ENCODE results near the gene CCDC127. TPM values are rescaled to one million over a fixed set of nuclear protein-coding genes. Genes with fewer than 3 reads are reported as not detected.

CCDC127 gene
- total RNA-seq, 2 experiments from 2014 or later: 5.3 to 6.8 TPM

DNA sequence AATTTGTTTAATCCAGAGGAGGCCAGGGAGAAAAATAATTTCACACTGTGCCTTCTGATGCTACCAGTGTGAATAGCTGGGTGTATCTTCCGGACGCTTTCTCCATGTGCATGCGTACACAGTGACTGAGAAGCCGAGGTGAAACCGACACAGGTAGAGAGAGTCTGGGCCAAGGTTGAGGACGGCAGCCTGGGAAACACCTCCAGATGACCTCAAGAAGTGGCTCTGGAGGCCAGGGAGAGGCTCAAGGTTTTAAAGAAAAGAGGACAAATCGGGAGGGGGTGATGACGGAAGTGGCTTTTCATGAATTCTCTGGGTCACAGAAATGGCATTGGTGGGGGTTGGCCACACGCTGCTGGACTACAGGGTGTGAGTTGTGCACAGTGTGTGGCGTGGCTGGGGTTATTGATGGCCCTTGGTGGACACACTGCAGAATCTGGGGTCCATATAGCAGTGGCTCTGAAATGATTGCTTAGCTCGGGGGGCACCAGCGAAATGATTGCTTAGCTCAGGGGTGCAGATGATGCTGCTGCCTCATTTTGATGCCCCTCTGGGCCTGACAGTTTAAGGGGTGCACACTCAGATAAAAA is 60.7 kb downstream of the CCDC127 start:
- H3K27ac Mint-ChIP-seq: no peak overlapping the region
- H3K36me3 Mint-ChIP-seq (ENCODE audit: low read depth): no peaks in the 10 kb centered on the region
- DNase-seq: no peak
- H3K27me3 Mint-ChIP-seq (ENCODE audit: low read depth): peaks cover 3% of the 10 kb centered on the region
- POLR2A ChIA-PET: no interaction called here
- no peaks in the 10 kb centered on the region for H3K4me1 Mint-ChIP-seq (ENCODE audit: low read depth)
- CTCF ChIA-PET: no interaction called here
- H3K4me3 Mint-ChIP-seq: no peak overlapping the region
- no peaks in the 10 kb centered on the region for H3K9me3 Mint-ChIP-seq (ENCODE audit: insufficient read depth)
- ATAC-seq: no peak

DNA sequence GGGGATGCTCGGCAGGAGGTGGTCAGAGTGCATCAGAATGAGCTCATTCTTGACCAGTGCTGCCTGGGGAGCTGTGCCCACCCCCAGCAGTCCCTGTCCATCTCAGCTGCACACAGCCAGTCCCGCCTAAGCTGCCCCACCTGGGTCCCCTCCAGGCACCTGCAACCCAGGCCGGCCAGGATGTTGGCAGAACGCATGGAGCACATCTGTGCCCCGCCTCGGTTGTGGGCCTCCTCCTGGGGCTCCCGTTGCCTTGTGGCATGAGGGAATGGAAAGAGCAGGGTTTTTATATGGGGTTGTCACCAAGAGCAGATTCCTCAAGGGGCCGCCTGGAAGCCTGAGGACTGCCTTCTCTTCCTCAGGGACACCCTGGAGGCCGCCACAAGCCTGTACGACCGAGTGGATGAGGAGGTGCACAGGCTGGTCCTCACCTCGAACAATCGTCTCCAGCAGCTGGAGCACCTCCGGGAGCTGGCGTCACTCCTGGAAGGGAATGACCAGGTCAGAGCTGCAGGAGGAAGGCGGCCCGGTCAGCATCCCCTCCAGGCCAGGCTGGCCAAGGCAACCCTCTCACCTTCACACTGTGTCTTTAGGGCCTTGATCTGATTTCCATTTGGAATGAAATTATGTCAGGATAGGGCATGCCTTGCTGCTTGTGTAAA is 61.4 kb downstream of the CCDC127 start:
- Mint-ChIP-seq H3K9me3 (ENCODE audit: insufficient read depth) (no peaks in the 10 kb centered on the region), H3K27ac (no peak overlapping the region), H3K36me3 (ENCODE audit: low read depth) (no peaks in the 10 kb centered on the region), H3K27me3 (ENCODE audit: low read depth) (peaks cover 3% of the 10 kb centered on the region), H3K4me1 (ENCODE audit: low read depth) (no peaks in the 10 kb centered on the region), H3K4me3 (no peak overlapping the region)
- ATAC-seq (no peak), DNase-seq (no peak)
- ChIA-PET CTCF (no interaction called here), POLR2A (no interaction called here)

DNA sequence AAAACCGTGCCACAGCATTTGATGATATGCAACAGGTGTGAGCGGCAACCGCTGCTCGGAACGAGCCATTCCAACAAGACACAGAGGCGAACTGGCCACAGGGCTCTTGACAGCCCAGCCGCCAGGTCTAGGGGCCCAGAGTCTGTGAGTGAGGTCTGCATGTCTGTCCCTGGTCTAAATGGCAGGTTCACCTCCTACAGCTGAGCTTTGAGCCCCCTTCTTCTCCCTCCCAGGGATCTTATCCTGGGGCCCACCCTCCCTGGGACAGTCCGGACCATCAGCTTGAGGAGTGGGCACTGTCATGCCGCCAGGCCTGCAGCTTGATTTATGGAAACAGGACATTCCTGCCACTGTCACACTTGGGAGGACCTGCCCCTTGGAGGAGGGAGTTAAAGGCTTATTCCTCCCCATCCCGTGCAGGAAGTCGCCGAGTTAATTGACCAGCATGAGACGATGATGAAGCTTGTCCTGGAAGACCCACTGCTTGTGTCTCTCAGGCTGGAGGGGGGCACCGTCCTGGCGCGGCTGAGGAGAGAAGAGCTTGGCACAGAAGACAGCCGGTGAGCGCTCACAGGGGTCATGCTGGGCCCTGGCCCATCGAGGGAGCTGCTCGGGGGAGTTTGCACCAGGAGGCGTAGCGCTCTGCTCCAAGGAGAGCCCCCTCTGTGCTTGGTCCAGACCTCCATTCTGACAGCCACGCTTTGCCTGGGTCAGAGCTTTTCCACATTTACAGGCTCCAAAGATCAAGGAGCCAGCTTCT is 62.1 kb downstream of the CCDC127 start:
- H3K9me3 Mint-ChIP-seq (ENCODE audit: insufficient read depth): no peaks in the 10 kb centered on the region
- ATAC-seq (no peak), DNase-seq (peak; percentile 17)
- H3K4me1 Mint-ChIP-seq (ENCODE audit: low read depth): no peaks in the 10 kb centered on the region
- no peaks in the 10 kb centered on the region for H3K36me3 Mint-ChIP-seq (ENCODE audit: low read depth)
- POLR2A ChIA-PET: no interaction called here
- CTCF ChIA-PET: no interaction called here
- H3K27me3 Mint-ChIP-seq (ENCODE audit: low read depth): peaks cover 3% of the 10 kb centered on the region
- H3K27ac Mint-ChIP-seq: no peak overlapping the region
- H3K4me3 Mint-ChIP-seq: no peak overlapping the region

DNA sequence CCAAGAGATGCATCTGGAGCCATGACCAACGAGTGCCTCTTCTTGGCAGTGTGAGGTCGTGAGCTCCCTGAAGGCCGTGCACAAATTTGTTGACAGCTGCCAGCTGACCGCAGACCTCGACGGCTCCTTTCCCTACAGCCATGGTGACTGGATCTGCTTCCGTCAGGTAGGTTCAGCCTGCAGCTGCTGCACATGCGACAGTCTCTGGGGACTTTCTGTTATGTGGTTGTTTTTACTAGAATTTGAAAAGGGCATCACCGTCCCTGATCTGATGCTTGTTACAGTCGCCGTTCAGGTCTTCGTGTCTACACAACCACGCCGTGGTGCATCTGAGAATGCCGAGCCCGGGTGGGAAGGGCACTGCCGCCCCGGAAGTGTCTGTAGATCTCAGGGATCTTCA is 63.1 kb downstream of the CCDC127 start:
- POLR2A ChIA-PET: no interaction called here
- ATAC-seq: no peak

DNA sequence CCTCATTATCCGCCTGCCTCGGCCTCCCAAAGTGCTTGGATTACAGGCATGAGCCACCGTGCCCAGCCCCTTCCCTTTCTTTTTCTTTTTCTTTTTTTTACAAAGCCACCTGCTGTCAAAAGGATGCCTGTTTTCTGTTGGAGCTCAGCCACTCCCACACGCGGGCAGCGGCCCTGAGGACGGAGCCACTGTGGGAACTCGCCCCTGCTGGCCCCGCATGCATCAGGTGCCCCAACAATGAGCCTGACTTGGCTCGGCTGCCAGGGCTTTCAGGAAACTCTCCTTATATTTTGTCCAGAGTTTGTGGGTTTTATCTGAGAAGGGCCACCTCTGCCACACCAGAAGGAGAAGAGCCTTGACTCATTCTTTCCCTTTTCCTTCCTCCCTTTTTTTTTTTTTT is 63.7 kb downstream of the CCDC127 start:
- ATAC-seq (no peak), DNase-seq (no peak)
- peaks cover 5% of the 10 kb centered on the region for H3K27me3 Mint-ChIP-seq (ENCODE audit: low read depth)
- no peaks in the 10 kb centered on the region for H3K36me3 Mint-ChIP-seq (ENCODE audit: low read depth)
- H3K27ac Mint-ChIP-seq: no peak overlapping the region
- no peaks in the 10 kb centered on the region for H3K4me1 Mint-ChIP-seq (ENCODE audit: low read depth)
- POLR2A ChIA-PET: no interaction called here
- no peak overlapping the region for H3K4me3 Mint-ChIP-seq
- H3K9me3 Mint-ChIP-seq (ENCODE audit: insufficient read depth): no peaks in the 10 kb centered on the region
- CTCF ChIA-PET: no interaction called here

More for the DNA sequence above, 63.1 kb downstream of the CCDC127 start:
- H3K9me3 Mint-ChIP-seq (ENCODE audit: insufficient read depth): no peaks in the 10 kb centered on the region
- DNase-seq: no peak
- no peak overlapping the region for H3K4me3 Mint-ChIP-seq
- H3K36me3 Mint-ChIP-seq (ENCODE audit: low read depth): no peaks in the 10 kb centered on the region
- H3K4me1 Mint-ChIP-seq (ENCODE audit: low read depth): no peaks in the 10 kb centered on the region
- H3K27me3 Mint-ChIP-seq (ENCODE audit: low read depth): peaks cover 5% of the 10 kb centered on the region
- no peak overlapping the region for H3K27ac Mint-ChIP-seq
- CTCF ChIA-PET: no interaction called here

DNA sequence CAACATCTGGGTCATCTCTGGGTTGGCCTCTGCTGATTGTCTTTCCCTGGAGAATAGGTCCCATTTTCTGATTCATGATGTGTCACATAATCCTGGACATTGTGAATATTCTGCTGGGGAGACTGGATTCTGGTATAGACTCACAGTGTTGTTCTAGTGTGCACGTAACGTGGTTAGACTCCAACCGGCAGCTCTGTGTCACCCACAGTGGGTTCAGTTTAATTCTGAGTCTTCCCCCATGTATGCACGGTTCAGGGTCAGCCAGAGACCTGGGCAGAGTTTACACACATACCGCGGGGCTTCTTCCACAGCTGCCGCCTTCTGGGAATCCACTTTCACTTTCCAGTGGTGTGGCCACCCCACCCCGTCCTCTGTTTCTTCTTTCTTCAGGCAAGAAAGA is 64.7 kb downstream of the CCDC127 start:
- POLR2A ChIA-PET: no interaction called here
- CTCF ChIA-PET: no interaction called here
- ATAC-seq (no peak), DNase-seq (no peak)
- H3K27me3 Mint-ChIP-seq (ENCODE audit: low read depth): peaks cover 5% of the 10 kb centered on the region
- no peak overlapping the region for H3K27ac Mint-ChIP-seq
- H3K4me1 Mint-ChIP-seq (ENCODE audit: low read depth): no peaks in the 10 kb centered on the region
- peaks cover 5% of the 10 kb centered on the region for H3K9me3 Mint-ChIP-seq (ENCODE audit: insufficient read depth)
- no peaks in the 10 kb centered on the region for H3K36me3 Mint-ChIP-seq (ENCODE audit: low read depth)
- H3K4me3 Mint-ChIP-seq: no peak overlapping the region

DNA sequence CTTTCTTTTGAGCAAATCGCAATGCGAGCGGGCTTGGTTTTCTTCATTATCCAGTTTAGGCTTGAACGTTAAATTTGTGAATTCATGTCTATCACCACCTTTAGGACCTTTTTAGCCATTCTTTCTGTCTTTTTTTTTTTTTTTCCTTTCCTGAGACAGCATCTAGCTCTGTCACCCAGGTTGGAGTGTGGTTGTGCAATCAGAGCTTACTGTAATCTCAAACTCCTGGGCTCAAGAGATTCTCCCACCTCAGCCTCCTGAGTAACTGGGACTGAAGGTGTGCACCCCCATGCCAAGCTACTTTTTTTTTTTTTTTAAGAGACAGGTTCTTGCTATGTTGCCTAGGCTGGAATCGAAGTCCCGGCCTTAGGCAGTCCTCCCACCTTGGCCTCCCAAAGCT is 65.9 kb downstream of the CCDC127 start:
- DNase-seq (no peak), ATAC-seq (no peak)
- POLR2A ChIA-PET: no interaction called here
- no peak overlapping the region for H3K27ac Mint-ChIP-seq
- peaks cover 17% of the 10 kb centered on the region for H3K9me3 Mint-ChIP-seq (ENCODE audit: insufficient read depth)
- no peak overlapping the region for H3K4me3 Mint-ChIP-seq
- no peaks in the 10 kb centered on the region for H3K4me1 Mint-ChIP-seq (ENCODE audit: low read depth)
- CTCF ChIA-PET: no interaction called here
- H3K36me3 Mint-ChIP-seq (ENCODE audit: low read depth): no peaks in the 10 kb centered on the region
- H3K27me3 Mint-ChIP-seq (ENCODE audit: low read depth): peaks cover 7% of the 10 kb centered on the region

DNA sequence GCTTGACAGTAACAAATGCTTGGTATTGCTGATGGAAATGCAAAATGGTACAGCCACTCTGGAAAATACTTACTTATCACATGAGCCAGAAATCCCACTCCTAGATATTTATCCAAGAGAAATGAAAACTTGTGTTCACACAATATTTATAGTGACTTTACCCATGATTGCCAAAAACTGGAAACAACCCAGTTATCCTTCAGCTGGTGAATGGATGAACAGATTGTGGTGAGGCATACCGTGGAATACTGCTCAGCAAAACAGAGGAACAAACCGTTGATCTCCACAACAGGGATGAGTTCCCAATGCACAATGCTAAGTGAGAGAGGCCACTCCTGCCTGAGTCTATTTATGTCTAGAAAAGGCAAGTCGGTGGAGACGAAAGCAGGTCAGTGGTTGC is 67.2 kb downstream of the CCDC127 start:
- ChIA-PET POLR2A (no interaction called here), CTCF (no interaction called here)
- H3K9me3 Mint-ChIP-seq (ENCODE audit: insufficient read depth): peaks cover 17% of the 10 kb centered on the region
- H3K27me3 Mint-ChIP-seq (ENCODE audit: low read depth): peaks cover 7% of the 10 kb centered on the region
- no peaks in the 10 kb centered on the region for H3K36me3 Mint-ChIP-seq (ENCODE audit: low read depth)
- H3K4me3 Mint-ChIP-seq: no peak overlapping the region
- ATAC-seq (no peak), DNase-seq (no peak)
- H3K27ac Mint-ChIP-seq: no peak overlapping the region
- no peaks in the 10 kb centered on the region for H3K4me1 Mint-ChIP-seq (ENCODE audit: low read depth)

DNA sequence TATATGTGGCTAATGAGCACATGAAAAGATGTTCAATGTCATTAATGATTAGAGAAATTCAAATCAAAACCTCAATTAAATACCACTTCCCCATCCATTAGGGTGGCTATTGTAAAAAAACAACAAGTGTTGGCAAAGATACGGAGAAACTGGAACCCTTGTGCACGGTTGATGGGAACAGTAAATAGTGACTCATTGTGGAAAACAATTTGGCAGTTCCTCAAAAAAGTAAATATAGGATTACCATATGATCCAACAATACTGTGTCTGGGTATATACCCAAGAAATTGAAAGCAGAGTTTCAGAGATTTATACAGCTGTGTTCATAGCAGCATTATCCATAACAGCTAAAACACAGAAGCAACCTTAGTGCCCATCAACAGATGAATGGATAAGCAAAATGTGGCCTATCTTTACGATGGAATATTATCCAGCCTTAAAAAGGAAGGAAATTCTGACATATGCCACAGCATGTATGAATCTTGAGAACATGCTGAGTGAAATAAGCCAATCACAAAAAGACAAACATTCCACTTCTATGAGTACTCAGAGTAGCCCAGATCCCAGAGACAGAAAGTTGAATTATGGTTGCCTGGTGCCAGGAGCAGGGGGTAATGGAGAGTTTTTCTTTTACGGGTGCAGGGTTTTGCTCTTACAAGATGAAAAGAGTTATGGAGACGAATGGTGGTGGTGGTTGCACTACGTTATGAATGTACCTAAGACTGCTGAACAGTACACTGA is 68.0 kb downstream of the CCDC127 start:
- H3K4me3 Mint-ChIP-seq: no peak overlapping the region
- peaks cover 7% of the 10 kb centered on the region for H3K27me3 Mint-ChIP-seq (ENCODE audit: low read depth)
- ChIA-PET CTCF (no interaction called here), POLR2A (no interaction called here)
- no peak for ATAC-seq
- H3K36me3 Mint-ChIP-seq (ENCODE audit: low read depth): no peaks in the 10 kb centered on the region
- no peaks in the 10 kb centered on the region for H3K4me1 Mint-ChIP-seq (ENCODE audit: low read depth)
- DNase-seq: no peak
- no peak overlapping the region for H3K27ac Mint-ChIP-seq
- H3K9me3 Mint-ChIP-seq (ENCODE audit: insufficient read depth): peaks cover 17% of the 10 kb centered on the region

DNA sequence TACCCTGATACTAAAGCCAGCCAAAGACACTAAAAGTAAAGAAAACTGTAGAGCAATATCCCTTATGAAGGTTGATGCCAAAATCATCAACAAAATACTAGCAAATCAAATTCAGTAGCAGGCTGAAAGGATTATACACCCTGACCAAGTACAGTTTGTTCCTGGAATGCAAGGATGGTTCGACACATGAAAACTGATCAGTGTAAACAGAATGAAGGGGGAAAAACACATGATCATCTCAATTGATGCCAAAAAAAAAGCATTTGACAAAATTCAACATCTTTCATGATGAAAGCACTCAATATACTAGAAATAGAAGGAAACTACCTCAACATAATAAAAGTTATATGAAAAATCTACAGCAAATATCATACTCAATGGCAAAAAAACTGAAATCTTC is 70.2 kb downstream of the CCDC127 start:
- Mint-ChIP-seq H3K27me3 (ENCODE audit: low read depth) (peaks cover 7% of the 10 kb centered on the region), H3K9me3 (ENCODE audit: insufficient read depth) (peaks cover 17% of the 10 kb centered on the region), H3K27ac (no peak overlapping the region), H3K36me3 (ENCODE audit: low read depth) (no peaks in the 10 kb centered on the region), H3K4me3 (no peak overlapping the region), H3K4me1 (ENCODE audit: low read depth) (no peaks in the 10 kb centered on the region)
- DNase-seq: no peak
- CTCF ChIA-PET: no interaction called here
- no peak for ATAC-seq
- POLR2A ChIA-PET: no interaction called here

Measured in activated CD8-positive, alpha-beta T cell treated with anti-CD3 and anti-CD28 coated beads, Interleukin-2, amount 10 ng/mL, durations not matched to agents 7 days and 5 days (primary cell).